ENCODE results near the gene MED26.
"Not testable (repeated sequence)": the region's sequence is repeated elsewhere in the genome, so short reads cannot be mapped to it uniquely, and the experiment has no call there.

Gene MED26

DNA sequence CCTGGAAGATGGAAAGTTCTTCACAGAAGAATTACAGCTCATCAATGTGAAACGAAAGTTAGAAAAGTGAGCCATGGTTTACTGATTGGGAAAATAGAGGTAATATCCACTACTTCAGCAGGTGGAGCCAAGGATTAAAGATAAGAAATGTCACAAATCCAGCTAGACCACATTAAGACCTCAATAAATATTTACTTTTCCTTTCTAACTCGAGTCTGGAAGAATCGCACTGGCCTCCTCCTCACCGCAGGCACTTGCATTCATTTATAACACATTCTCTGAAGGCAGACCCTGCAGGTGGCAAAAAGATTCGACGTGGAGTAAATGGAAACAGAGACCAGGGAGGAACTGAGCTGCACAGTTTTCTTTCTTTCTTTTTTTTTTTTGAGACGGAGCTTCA is 63.2 kb downstream of the MED26 start:
- no peak overlapping the region for H3K4me3 ChIP-seq (ENCODE audit: control insufficient read depth, low read depth, low read length)
- DNase-seq (ENCODE audit: low read depth), result no peak
- TF ChIP-seq, protein P1, sequence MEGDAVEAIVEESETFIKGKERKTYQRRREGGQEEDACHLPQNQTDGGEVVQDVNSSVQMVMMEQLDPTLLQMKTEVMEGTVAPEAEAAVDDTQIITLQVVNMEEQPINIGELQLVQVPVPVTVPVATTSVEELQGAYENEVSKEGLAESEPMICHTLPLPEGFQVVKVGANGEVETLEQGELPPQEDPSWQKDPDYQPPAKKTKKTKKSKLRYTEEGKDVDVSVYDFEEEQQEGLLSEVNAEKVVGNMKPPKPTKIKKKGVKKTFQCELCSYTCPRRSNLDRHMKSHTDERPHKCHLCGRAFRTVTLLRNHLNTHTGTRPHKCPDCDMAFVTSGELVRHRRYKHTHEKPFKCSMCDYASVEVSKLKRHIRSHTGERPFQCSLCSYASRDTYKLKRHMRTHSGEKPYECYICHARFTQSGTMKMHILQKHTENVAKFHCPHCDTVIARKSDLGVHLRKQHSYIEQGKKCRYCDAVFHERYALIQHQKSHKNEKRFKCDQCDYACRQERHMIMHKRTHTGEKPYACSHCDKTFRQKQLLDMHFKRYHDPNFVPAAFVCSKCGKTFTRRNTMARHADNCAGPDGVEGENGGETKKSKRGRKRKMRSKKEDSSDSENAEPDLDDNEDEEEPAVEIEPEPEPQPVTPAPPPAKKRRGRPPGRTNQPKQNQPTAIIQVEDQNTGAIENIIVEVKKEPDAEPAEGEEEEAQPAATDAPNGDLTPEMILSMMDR (conservative IDR thresholded peaks at IDR 0.05; ENCODE audit: control insufficient read depth, insufficient read depth, low read depth, low read length), result no peak

GRCh38 chr19:16562608-16563025 is 65.4 kb downstream of the MED26 start:
- no peak overlapping the region for H3K4me3 ChIP-seq (ENCODE audit: control insufficient read depth, low read depth, low read length)
- TF ChIP-seq, protein P1 (conservative IDR thresholded peaks at IDR 0.05; ENCODE audit: control insufficient read depth, insufficient read depth, low read depth, low read length), result no peak
- no peak for DNase-seq (ENCODE audit: low read depth)

DNA sequence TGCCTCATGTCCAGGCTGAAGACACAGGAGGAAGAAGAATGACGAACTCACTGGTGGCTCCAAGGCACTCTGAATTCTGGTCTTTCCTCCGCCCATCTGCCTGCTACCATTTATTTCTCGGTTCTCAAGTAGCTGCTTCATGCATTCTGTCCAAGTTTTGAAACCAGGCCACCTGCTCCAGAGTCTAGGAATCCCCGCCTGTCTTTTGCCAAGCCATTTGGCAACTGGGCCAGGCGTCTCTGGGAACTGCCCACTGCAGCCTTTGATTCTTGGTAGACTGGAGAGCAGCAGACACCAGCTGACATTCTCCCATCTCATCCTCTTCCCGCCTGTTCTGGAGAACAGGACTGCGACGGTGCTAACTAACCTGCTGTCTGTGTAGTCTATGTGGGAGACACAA is 66.6 kb downstream of the MED26 start:
- H3K4me3 ChIP-seq (ENCODE audit: control insufficient read depth, low read depth, low read length), result no peak overlapping the region
- TF ChIP-seq, protein P1 (conservative IDR thresholded peaks at IDR 0.05; ENCODE audit: control insufficient read depth, insufficient read depth, low read depth, low read length), result no peak
- DNase-seq (ENCODE audit: low read depth), result no peak

GRCh38 chr19:16559780-16560276 is 68.2 kb downstream of the MED26 start:
- no peak for DNase-seq (ENCODE audit: low read depth)
- TF ChIP-seq, protein P1 (conservative IDR thresholded peaks at IDR 0.05; ENCODE audit: control insufficient read depth, insufficient read depth, low read depth, low read length), result no peak
- no peak overlapping the region for H3K4me3 ChIP-seq (ENCODE audit: control insufficient read depth, low read depth, low read length)

DNA sequence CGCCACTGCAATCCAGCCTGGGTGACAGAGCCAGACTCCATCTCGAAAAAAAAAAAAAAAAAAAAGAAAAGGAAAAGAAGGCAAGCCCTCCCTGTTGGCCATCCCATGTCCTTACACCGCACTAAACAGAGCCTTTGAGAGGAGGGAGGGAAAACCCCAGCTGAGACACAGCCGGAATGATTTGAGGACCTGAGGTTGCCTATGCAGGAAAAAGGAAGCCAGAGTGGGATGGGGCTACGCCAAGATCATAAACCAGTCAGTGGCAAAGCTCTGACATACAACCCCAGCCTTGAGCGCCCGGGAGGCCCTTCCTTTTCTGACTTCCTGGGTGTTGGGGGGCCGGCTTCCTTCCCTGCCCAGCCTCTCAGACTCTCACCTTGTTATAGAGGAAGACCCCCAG is 73.2 kb downstream of the MED26 start:
- H3K4me3 ChIP-seq (ENCODE audit: control insufficient read depth, low read depth, low read length), result no peak overlapping the region
- TF ChIP-seq, protein P1 (conservative IDR thresholded peaks at IDR 0.05; ENCODE audit: control insufficient read depth, insufficient read depth, low read depth, low read length), result no peak
- no peak for DNase-seq (ENCODE audit: low read depth)

GRCh38 chr19:16551902-16552301 is 76.1 kb downstream of the MED26 start:
- H3K4me3 ChIP-seq (ENCODE audit: control insufficient read depth, low read depth, low read length); DNase-seq (ENCODE audit: low read depth): not testable (repeated sequence)

GRCh38 chr19:16548956-16549355 is 79.0 kb downstream of the MED26 start:
- no peak for DNase-seq (ENCODE audit: low read depth)
- no peak overlapping the region for H3K4me3 ChIP-seq (ENCODE audit: control insufficient read depth, low read depth, low read length)
- TF ChIP-seq, protein P1 (conservative IDR thresholded peaks at IDR 0.05; ENCODE audit: control insufficient read depth, insufficient read depth, low read depth, low read length), result no peak
